ENCODE measurements around the gene ABCB6.

The ABCB6 gene

DNA sequence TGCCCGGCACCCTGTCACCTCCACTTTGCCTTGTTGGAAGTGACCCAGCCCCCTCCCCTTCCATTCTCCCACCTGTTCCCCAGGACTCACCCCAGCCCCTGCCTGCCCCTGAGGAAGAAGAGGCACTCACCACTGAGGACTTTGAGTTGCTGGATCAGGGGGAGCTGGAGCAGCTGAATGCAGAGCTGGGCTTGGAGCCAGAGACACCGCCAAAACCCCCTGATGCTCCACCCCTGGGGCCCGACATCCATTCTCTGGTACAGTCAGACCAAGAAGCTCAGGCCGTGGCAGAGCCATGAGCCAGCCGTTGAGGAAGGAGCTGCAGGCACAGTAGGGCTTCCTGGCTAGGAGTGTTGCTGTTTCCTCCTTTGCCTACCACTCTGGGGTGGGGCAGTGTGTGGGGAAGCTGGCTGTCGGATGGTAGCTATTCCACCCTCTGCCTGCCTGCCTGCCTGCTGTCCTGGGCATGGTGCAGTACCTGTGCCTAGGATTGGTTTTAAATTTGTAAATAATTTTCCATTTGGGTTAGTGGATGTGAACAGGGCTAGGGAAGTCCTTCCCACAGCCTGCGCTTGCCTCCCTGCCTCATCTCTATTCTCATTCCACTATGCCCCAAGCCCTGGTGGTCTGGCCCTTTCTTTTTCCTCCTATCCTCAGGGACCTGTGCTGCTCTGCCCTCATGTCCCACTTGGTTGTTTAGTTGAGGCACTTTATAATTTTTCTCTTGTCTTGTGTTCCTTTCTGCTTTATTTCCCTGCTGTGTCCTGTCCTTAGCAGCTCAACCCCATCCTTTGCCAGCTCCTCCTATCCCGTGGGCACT, 36.2 kb downstream of the ABCB6 start:
- no peak for DNase-seq

DNA sequence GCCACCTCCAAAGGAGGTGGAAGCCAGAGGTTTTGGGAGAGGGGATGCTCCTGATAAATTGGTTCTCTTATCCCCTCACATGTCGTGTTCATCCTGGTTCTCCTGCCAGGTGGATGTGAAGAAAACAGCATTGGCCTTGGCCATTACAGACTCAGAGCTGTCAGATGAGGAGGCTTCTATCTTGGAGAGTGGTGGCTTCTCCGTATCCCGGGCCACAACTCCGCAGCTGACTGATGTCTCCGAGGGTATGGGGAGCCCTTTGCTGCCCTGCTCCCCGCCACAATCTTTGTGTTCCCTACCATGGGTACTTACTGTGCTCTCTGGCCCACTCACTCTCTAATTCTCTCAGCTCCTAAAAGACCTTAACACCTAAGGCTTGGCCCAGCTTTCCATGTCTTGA, 37.2 kb downstream of the ABCB6 start:
- DNase-seq, result no peak

DNA sequence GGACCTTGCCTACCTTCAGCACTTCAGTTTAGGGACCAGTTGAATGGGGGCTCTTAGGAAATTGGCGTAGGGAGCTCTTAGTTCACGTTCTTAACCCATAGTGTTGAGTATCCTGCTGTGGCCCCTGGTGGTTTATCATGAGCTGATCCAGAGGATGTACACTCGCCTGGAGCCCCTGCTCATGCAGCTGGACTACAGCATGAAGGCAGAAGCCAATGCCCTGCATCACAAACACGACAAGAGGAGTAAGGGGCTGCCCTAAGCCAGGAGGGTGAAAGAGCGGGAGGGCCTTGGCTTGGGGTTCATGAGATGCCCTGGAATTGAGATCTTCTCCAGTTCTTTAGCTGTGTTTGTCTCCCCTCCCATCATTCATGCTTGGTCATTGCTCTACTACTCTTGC, 37.8 kb downstream of the ABCB6 start:
- DNase-seq, result no peak

DNA sequence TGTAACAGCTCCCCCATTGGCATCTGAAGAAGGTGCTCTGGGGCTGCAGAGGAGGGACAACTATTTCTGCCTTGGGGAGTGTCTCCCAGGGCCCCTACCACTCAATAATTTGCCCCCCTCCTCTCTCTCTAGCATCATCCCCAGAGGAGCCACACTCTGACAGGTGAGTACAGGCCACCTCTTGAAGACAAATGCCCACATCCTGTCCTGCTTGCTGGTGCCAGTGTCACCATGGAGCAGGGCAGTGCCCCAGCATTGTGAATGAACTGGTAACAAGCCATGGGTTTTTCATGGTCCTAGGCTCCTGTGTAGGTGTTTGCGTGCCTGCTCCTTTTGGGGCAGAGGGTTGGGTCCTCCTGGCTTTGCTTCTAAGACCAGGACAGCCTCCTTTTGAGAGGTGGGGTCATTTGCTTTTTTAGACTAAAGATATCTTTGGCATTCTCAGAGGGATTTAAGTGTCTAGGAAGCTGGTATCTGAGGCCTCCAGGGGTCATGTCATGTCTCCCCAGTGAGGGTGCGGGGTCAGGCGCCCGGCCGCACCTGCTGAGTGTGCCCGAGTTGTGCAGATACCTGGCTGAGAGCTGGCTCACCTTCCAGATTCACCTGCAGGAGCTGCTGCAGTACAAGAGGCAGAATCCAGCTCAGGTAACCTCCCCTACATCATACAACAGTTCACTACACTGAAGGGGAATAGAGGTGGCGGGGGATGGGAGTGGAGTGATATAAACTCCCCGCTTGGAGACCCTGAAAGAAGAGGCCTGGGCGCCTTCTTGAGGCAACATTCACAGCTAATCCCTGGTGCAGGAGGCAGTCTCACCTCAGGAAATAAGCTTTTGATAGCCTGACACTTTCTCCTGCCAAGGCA, 38.9 kb downstream of the ABCB6 start:
- DNase-seq, result no peak

DNA sequence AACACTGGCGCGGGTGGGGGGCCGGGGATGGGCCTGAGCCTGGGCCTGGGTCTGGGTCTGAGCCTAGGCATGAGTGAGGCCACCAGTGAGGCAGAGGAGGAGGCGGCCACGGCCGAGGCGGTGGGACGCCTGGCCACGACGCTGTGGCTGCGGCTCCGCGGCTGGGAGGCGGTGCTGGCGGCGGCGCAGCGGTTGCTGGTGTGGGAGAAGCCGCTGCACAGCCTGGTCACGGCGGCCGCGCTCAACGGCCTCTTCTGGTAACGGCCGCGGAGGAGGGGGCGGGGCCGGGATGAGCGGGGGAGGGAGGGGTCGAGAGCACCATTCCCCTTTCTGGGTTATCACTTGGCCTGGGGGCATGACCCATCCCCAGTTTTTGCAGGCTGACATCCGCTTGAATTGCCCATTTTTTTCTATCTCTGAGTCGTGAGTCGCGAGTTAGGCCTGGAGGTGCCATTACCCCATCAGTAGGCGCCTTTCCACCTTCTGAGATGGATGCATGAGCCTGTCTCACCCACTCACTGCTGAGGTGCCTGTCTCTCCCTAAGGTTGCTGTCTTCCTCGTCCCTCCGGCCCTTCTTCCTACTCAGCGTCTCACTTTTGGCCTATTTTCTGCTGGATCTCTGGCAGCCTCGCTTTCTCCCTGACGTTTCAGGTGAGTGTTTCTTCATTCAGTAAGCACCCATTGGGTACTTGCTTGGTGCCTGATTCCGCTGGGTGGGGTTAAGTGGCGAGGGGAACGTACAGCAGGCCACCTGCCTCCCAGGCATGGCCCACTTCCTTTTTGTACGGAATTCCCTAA, 40.2 kb downstream of the ABCB6 start:
- DNase-seq, result no peak

DNA sequence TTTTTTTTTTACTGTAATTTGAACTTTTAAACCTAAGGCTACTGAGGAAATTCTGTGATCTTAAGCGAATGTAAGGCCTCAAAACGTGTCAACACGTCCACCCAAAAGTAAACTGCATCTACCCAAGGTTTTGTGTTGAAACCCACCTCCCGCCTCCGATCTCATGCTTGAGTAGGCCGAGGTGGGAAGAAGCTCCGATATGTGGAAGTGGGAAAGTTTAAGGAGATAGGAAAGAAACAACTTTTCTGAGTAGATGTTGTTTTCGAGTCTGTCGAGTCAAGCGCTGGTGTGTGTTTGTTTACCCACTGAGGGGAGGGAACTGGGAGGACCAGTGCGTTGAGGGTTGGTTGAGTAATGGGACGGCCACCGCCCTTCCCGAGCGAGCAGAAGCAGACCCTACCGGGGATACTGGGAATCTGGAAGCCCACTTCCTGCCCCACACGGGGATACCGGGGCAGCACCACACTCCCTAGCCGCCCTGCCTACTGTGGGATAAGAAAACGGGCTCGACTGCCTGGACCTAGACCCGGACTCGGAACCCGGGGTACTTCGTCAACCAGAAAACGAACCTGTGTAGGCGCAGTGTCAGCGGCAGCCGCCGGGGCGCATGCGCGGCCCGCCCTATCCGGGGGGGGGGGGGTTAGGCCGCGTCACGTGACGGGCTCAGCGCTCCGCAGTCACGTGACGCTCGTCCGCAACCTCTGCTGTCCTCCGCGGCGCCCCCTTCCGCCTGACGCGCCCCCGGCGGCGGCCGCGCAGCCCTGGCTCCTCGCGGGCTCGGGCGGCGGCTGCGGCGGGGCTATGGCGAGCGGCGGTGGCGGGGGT, 41.0 kb downstream of the ABCB6 start, which contains the start of gene RETREG2:
Gene RETREG2 (plus strand): TSS at position 724 of the 825 bp plus-strand sequence. CDS start 78 bp downstream, at position 802.
- DNase-seq, result peak; percentile 87

DNA sequence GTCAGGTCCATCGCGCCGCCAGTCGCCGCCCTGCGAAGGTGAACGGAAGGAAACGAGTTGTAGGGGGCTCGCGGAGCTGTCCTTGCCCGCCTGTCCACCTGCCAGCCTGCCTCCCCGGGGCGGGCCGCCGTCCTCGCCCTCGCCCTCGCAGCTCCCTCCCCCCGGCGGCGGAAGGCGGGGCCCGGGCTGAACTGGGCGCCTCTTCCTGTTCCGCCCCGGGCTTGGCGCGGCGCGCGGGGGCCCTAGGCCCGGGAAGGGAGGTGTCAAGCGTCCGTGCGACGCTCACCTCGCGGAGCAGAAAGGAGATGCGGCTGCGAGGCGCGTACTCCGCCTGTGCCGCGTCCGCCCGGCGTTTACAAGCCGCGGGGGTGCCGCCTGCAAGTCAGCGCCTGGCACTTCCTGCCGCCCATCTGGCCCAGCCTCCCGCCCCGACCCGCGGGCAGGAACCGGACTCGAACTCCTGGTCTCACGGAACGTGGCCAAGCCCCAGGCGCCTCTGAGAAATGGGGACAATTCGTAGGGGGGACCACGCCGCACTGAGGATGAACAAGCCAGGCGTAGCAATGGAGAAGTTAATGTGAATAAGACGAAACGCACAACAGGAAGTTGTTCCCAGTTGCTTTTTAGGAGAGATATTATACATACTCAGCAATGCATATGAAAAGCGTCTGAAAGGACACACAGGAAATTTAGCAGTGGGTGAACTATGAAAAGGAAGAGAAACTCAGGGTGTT, 41.8 kb downstream of the ABCB6 start, which contains the start of gene CNPPD1:
Gene CNPPD1 (minus strand): TSS at position 108 of the 734 bp plus-strand sequence. CDS start 97 bp downstream, at position 11.
- DNase-seq, result peak; percentile 90

DNA sequence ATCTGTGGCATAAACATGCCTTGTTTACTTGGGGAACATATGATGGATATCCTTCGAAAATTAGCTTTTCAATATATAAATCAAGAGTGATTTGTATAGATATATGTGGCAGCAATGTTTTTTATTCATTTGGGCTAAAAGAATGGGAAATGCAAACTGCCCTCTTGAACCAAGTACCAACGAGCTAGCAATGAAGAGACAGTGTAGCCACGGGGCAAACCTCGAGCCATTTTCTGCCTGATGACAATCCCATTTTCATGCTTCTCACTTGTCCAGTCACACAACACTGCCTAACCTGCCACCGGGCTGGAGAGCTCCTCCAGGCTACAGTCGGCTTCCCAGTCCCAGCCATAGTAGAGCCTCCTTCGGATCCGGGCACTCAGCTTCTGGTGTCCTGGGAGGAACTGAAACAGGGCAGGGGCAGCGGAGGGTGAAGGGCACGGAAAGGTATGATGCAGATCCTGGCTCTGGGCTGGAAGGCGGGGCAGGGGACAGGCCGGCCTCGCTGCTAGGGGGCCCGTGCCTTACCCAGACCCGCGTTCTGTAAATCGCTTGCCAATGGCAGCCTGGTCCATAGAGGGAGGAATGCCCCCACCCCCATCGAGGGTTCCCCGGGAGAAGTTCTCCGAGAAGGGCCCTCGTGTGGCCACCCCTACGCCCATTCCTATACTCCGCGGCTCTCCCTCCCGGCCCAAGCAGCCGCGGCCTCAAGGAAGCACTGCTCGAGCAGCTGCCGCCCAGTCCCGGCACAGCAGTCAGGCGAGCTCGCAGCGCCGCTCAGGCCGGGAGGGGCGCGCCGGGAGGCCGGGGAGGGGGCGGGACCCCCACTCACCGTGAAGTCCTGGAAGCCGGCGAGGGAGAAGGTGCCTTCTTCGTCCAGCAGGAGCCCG, 42.6 kb downstream of the ABCB6 start:
- DNase-seq, result peak; percentile 60

DNA sequence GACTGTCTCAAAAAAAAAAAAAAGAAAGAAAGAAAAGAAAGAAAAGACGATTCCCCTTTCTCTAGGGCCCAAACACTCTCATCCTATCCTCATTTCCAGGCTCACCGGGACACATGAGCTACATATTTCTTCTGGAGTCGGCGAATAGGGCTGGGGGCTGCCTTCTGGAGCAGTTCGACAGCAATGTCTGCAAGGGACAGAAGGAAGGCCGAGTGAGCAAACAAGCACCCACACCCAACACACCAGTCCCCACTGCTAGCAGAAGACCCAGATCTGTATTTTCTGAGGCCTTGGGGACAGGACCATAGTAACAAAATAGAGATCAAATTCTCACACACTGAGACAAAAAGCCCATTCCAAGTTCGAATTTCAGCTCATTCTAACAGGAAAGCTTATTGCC, 43.3 kb downstream of the ABCB6 start:
- DNase-seq, result no peak

DNA sequence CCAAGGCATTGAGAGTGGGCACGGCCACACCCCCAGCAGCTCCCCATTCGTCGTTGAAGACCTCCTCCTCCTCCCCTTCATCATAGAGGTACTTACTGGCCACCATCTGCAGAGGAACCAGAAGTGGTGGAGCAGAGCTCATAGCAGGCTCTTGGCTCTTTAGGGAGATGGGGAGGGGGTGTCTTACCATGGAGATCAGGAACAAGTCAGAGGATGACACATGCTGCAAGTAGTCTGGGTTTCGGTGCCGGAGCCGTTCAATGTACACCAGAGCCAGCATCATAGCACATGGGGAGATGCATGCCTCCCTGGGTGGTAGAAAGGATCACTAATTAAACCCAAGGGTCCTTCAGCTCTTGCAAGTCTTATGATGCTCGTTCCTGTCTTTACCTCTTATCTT, 44.0 kb downstream of the ABCB6 start:
- DNase-seq, result no peak

DNA sequence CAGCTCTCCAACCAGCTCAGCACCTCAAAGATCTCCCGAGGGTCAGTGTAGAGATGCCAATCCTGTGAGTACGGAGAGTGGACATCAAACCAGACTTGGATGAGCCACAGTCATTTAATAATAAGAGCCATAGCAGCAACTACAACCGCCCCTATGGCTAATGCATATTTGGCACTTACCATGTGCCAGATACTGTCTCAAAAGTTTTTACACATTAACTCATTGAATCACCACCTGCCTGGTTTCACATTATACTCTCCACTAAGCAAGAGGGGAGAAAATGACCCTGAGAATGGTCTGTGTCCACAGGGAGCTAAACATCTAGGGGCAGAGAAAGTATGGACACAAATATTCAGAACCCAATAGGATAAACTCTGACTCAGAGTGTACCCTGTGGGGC, 44.6 kb downstream of the ABCB6 start:
- no peak for DNase-seq

DNA sequence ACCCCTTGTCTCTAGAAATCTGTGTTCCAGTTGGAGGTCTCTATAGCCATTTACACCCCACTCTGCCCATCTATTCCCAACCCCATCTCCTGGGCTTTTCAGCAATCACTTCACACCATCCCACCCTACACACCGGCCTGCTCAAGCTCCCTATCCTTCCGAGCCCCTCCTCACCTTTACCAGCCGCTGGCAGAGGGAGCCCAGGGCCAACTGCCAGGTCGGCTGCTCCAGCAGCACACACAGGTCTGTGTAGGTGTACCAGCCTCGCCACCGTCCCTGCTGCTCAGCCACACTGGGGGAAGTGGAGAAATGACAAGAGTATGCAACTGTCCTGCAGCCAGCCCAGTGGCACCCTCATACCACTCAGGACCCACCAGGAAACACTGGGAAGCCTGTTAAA, 45.6 kb downstream of the ABCB6 start:
- no peak for DNase-seq

DNA sequence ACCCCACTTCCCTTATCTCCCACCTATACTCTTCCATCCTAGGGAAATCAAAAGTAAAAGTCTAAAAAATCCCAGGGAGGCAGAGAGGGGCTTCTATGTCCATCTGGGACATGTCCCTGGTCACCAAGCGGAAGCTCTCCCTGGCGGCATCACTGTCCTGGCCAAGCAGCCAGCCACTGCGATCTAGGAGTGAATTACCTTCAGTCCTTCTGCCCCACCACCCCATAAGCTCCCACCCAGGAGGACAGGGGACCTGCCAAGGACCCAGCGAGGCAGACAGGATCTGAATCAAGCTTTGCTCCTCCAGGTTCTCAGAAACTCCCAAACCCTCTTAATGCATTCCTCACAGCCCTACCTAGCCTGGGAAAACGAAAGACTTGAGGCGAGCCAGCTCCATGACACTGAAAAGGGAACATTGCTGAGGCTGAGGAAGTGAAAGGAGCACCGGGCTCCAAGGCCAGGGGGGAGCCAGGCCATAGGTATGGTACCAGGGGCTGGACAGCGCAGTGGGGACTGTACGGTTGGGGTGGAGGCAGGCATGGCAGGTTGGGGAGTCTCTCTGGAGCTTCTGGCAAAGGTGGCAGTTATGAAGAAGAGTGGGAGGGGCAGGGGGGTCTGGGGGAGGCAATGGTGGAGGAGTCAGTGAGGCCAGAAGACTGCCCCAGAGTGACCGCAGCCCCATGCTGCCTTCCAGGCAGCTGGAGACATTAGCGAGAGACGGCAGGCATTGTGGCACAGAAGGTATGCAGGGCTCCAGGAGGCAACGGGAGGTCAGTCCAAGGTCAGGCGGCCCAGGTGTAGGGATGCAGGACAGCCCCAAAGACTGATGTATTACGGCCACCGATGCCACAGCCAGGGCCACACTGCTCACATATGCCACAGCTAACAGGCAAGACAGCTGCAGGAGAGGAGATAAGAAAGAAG, 46.3 kb downstream of the ABCB6 start:
- DNase-seq, result no peak

DNA sequence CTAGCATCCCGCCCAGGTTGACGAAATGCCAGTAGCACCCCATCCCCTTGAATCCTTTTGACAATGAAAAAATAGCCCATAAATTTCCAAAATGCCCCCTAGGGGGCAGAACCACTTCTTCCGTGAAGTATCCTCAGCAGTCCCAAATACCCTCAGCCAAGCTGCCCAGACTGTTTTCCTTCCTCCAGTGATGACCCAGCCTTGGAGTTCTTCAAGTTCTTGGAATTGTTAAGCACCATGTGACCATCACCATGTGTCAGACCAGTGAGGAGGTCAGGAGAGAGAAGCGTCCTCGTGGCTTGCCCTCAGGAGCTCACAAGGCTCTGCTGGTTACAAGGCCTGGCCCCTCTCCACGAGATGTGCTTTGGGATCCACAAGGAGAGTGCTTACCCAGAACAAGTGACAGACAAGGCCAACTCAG, 47.5 kb downstream of the ABCB6 start:
- peak; percentile 52 for DNase-seq

DNA sequence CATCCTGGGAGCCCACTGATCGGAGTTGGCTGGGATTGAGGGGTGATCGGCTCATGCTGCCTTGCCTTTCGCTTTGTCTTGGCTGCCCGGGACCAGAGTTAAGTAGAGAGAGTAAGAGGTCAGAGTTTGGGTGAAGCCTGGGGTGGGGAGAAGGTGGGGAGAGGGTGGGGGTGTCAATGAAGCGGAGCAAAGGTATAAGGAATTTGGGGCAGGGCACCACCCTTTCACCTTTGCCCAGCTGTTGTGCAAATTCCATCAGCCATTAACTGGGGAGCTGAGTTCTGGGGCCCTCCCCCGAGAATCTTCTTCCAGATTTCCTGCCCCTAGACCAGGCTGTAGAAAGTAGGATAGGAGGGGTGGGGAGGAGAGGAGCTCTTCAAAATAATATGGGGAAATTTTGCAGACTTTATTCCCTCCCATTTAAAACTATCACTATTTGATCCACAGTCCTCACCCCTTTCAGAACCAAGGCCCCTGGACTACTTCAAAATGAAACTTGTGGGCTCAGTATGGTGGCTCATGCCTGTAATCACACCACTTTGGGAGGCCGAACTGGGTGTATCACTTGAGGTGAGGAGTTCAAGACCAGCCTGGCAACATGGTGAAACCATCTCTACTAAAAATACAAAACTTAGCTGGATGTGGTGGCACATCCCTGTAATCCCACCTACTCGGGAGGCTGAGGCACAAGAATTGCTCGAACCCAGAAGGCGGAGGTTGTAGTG, 48.7 kb downstream of the ABCB6 start, which contains the start of gene SLC23A3:
Gene SLC23A3 (minus strand): TSS at position 100 of the 725 bp plus-strand sequence. CDS start 45 bp downstream, at position 55.
- DNase-seq, result no peak

DNA sequence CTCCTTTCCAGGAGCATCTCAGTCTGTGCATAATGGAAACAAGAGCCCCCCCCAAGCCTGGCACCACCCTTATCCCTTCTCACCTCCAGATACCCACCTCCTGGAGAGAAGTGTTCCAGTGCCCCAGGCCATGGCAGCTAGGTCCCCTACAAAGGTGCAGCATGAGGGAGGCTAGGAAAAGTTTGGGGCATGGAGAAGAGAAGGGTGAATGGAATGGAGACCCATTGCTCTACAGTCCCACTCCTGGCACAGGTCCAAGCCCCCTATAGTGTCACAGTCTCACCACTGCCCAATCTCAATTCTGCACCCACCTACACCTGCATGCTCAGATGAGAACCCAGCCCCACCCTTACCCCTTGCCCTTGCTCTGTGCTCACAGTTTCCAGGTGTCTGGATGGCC, 49.8 kb downstream of the ABCB6 start:
- DNase-seq, result no peak

DNA sequence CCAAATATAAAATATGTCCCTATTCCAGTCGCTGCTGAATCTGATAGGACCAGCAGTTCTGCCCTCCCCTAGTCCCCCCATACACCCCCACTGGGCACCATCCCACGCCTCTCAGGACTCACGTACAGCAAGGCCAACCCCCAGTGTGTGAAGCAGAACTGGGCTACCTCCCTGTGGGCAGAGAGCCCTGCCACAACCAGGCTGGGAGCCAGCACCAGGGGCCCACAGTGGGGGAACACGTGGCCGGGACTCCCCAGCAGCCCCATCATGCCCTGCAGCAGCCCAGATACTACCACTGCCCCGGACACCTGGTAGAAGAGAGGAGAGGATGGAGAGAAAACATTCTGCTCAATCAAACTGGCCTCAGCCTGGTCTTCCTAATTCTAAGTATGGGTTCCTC, 50.2 kb downstream of the ABCB6 start:
- DNase-seq, result no peak

DNA sequence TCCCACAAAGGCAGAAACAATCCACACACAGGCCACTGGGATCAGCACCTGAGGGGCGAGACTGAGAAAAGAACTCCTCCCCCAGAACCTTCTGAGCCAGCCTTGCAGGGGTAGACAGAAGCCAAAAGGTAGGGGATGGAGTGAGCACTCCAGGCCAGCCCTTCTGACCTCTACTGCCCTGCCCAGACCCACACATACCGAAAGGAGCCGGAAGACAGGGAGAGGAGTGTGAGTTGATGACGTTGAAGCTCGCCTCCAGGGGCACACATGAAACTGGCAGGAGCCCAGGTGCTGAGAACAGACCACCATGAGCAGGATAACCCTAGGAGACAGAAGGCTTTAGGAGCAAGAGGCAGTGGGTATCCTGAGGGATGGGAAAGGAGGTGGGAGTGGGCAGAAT, 50.8 kb downstream of the ABCB6 start:
- DNase-seq, result no peak

Measured in midbrain (tissue), 1 donor.